ENCODE data around the gene CPVL. TPM values are rescaled to one million over a fixed set of nuclear protein-coding genes. Genes with fewer than 3 reads are reported as not detected.

The CPVL gene
- total and polyA plus RNA-seq, 2 experiments from 2014 or later: 30.6 to 95.2 TPM

DNA sequence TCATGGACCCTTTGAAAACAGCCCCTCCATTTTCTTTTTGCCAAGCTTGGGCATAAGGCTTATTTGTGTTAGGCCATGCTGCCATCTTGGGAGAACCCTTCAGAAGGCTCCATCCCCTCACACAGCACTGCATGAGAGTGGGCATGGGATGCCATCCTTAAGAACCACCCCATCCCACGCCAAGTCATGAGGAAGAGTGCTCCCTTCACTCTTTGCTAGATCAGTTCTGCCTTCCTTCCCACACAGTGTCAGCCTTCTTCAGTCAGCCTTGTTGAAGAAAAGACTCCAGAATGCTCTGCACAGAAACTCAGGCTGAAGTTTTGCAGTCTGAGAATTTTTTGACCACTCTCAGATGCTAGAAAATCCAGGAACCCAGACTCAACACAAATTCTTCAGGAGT is 32.8 kb upstream of the CPVL start:
- no peak for DNase-seq (ENCODE audit: low read depth in 1 of 2, low spot score in 1 of 2)
- Histone ChIP-seq H3K36me3 (no peaks in the 10 kb centered on the region), H3K4me3 (no peak overlapping the region), H3K4me1 (ENCODE audit: low read depth) (no peaks in the 10 kb centered on the region), H3K27ac (no peak overlapping the region), H3K9me3 (ENCODE audit: low read depth) (no peaks in the 10 kb centered on the region), H3K27me3 (no peaks in the 10 kb centered on the region)
- TF ChIP-seq, protein P1, sequence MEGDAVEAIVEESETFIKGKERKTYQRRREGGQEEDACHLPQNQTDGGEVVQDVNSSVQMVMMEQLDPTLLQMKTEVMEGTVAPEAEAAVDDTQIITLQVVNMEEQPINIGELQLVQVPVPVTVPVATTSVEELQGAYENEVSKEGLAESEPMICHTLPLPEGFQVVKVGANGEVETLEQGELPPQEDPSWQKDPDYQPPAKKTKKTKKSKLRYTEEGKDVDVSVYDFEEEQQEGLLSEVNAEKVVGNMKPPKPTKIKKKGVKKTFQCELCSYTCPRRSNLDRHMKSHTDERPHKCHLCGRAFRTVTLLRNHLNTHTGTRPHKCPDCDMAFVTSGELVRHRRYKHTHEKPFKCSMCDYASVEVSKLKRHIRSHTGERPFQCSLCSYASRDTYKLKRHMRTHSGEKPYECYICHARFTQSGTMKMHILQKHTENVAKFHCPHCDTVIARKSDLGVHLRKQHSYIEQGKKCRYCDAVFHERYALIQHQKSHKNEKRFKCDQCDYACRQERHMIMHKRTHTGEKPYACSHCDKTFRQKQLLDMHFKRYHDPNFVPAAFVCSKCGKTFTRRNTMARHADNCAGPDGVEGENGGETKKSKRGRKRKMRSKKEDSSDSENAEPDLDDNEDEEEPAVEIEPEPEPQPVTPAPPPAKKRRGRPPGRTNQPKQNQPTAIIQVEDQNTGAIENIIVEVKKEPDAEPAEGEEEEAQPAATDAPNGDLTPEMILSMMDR (IDR thresholded peaks at IDR 0.05; ENCODE audit: low read depth, low read length): no peak

DNA sequence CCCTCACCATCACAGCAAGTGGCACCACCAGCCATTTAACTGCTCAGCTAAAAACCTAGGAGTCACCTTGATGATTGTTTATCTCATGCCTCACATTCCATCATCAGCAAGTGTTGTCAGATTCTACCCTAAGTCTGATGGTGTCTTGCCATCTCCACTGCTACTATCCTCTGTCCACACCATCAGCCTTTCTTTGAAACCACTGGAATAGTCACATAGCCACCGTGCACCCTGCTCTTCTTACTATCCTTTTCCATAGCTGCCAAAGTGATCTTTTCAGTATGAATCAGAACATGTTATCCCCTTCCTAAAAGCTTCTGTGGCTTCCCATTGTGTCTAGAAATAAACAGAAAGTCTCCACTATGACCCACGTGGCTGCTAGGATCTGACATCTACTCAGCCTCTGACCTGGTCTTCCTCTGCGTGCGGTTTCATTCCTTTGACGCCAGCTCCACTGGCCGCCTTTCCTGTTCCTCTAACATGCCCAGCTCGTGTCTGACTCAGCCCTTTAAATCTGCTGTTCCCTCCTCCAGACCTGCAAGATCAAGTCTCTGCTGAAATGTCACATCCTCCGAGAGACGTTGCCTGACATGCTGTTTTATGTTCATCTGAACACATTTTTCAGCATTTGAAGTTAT is 31.7 kb upstream of the CPVL start:
- no peak overlapping the region for H3K4me3 ChIP-seq
- H3K4me1 ChIP-seq (ENCODE audit: low read depth): no peaks in the 10 kb centered on the region
- H3K27ac ChIP-seq: no peak overlapping the region
- no peaks in the 10 kb centered on the region for H3K27me3 ChIP-seq
- TF ChIP-seq, protein P1 (IDR thresholded peaks at IDR 0.05; ENCODE audit: low read depth, low read length): no peak
- no peaks in the 10 kb centered on the region for H3K36me3 ChIP-seq
- peak in 1 of 2 donors; percentile 58 for DNase-seq (ENCODE audit: low read depth in 1 of 2, low spot score in 1 of 2)
- no peaks in the 10 kb centered on the region for H3K9me3 ChIP-seq (ENCODE audit: low read depth)

DNA sequence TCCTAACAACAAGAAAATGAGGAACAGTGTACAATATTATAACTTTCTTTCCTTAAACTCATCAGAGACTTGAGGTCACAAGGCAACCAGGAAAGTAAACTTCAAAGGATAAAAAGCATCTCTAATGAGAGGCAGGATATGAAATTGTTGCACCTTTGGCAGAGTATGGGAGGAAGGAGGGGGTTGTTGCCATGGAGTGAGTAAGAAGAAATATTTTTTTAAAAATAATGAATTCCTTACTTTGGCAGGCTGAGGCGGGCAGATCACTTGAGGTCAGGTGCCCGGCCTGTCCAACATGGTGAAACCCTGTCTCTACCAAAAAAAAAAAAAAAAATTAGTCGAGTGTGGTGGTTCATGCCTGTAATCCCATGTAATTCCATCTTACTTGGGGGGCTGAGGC is 27.1 kb upstream of the CPVL start:
- no peak for DNase-seq (ENCODE audit: low read depth in 1 of 2, low spot score in 1 of 2)
- Histone ChIP-seq H3K4me1 (ENCODE audit: low read depth) (no peaks in the 10 kb centered on the region), H3K36me3 (no peaks in the 10 kb centered on the region), H3K27ac (no peak overlapping the region), H3K27me3 (no peaks in the 10 kb centered on the region), H3K4me3 (no peak overlapping the region), H3K9me3 (ENCODE audit: low read depth) (no peaks in the 10 kb centered on the region)
- TF ChIP-seq, protein P1 (IDR thresholded peaks at IDR 0.05; ENCODE audit: low read depth, low read length): no peak

DNA sequence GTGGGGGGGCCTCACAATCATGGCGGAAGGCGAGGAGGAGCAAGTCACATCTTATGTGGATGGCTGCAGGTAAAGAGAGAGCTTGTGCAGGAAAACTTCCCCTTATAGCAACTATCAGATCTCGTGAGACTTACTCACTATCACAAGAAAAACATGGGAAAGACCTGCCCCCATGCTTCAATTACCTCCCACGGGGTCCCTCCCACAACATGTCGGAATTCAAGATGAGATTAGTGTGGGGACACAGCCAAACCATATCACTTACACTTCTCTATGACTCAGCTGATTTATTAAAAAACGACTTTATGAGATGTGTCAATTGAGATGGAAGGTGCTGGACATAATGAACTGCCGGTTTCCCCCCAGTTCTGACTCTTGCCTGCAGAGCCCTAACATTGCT is 24.4 kb upstream of the CPVL start:
- Histone ChIP-seq H3K9me3 (ENCODE audit: low read depth) (no peaks in the 10 kb centered on the region), H3K27ac (no peak overlapping the region), H3K4me1 (ENCODE audit: low read depth) (no peaks in the 10 kb centered on the region), H3K27me3 (no peaks in the 10 kb centered on the region), H3K36me3 (no peaks in the 10 kb centered on the region), H3K4me3 (no peak overlapping the region)
- DNase-seq (ENCODE audit: low read depth in 1 of 2, low spot score in 1 of 2): no peak
- TF ChIP-seq, protein P1 (IDR thresholded peaks at IDR 0.05; ENCODE audit: low read depth, low read length): no peak

DNA sequence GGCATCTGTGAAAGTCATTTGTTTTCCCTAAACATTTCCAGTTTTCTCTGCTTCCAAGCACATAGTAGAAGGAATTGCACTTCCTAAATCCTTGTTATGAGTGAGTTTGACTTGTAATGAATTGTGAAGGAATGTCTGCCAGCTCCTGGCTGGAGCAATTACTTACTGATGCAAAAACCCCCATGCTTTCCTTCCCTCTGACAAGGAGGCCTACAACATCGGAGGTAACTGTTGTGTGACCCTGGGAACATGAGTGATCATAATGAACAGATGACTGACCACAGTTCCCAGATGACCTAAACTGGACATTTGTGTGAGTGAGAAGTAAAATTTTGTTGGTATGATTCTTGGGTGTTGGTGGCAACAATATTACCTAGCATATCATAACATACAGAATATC is 21.4 kb upstream of the CPVL start:
- no peaks in the 10 kb centered on the region for H3K4me1 ChIP-seq (ENCODE audit: low read depth)
- H3K36me3 ChIP-seq: no peaks in the 10 kb centered on the region
- H3K27ac ChIP-seq: no peak overlapping the region
- TF ChIP-seq, protein P1 (IDR thresholded peaks at IDR 0.05; ENCODE audit: low read depth, low read length): no peak
- no peak for DNase-seq (ENCODE audit: low read depth in 1 of 2, low spot score in 1 of 2)
- no peaks in the 10 kb centered on the region for H3K9me3 ChIP-seq (ENCODE audit: low read depth)
- H3K27me3 ChIP-seq: no peaks in the 10 kb centered on the region
- no peak overlapping the region for H3K4me3 ChIP-seq

Measured in cardiac muscle cell (in vitro differentiated cells and primary cell).